AG04450 (cell line): ENCODE measurements around the gene SV2C. TPM values are rescaled to one million over a fixed set of nuclear protein-coding genes. Genes with fewer than 3 reads are reported as not detected.

Experiments
- CTCF ChIA-PET: fragments of 300-600, 350-600 bp; formaldehyde crosslinking; extraction: SDS; loops from one replicate; lab custom pipeline; 2022; ENCODE audit warnings: antibody characterized with exemption, inconsistent platforms; lab: Charles Lee
- POLR2A ChIA-PET: fragments of 350-600 bp; formaldehyde crosslinking; extraction: SDS; loops from one replicate; lab custom pipeline; 2021; ENCODE audit warnings: antibody characterized with exemption, inconsistent platforms; lab: Yijun Ruan, JAX
- DNase-seq: peaks from one replicate; pipeline ENCODE4 v3.0.0-alpha.2; 2011; ENCODE audit warnings: low read depth, low spot score
- H3K27ac ChIP-seq: one replicate; pipeline ENCODE4 v1.5.1; 2012; ENCODE audit warnings: low read depth, low read length, control low read depth
- H3K27me3 ChIP-seq: one replicate; pipeline ENCODE4 v1.6.0; 2012; ENCODE audit warnings: low read length; ENCODE audit not compliant: control insufficient read depth, insufficient read depth
- H3K4me3 ChIP-seq: 2 replicates; pipeline ENCODE4 v1.5.1; 2011; ENCODE audit warnings: mild to moderate bottlenecking, low read depth, low read length, control low read depth
- H3K9me3 ChIP-seq: 2 replicates; pipeline ENCODE4 v1.5.1; 2012; ENCODE audit warnings: low read length; ENCODE audit not compliant: control insufficient read depth, insufficient read depth
- CTCF ChIP-seq: IDR thresholded peaks from 2 replicates; pipeline ENCODE4 v1.5.1; 2011; ENCODE audit warnings: low read depth, low read length, control low read depth, inconsistent platforms
- polyA plus RNA-seq: library from polyadenylated mRNA; depleted of rRNA; stranded (reverse); fragments of >200 nt; gene quantifications from 2 replicates; pipeline ENCODE4 v1.2.3, GENCODE V29; 2011

The SV2C gene
- polyA plus RNA-seq, 1 experiment: not detected

- no peak for TF ChIP-seq CTCF
- Histone ChIP-seq H3K27ac (no peak overlapping the region), H3K9me3 (no peaks in the 10 kb centered on the region), H3K4me3 (no peak overlapping the region), H3K27me3 (no peaks in the 10 kb centered on the region)
- no peak for DNase-seq
- POLR2A ChIA-PET: no interaction called here
- CTCF ChIA-PET: interaction anchor here (0.6 to 2.2 kb wide), 32 partner anchors 8 to 1251 kb away, joined by 3 to 29 read pairs (median 5); partner anchors contain the start of gene ANKRD31
Measured at GRCh38 chr5:76175821-76176403, 92.7 kb downstream of the SV2C start.

- POLR2A ChIA-PET: no interaction called here
- H3K27ac ChIP-seq: no peak overlapping the region
- no peak for TF ChIP-seq CTCF
- H3K27me3 ChIP-seq: no peaks in the 10 kb centered on the region
- CTCF ChIA-PET: no interaction called here
- H3K4me3 ChIP-seq: no peak overlapping the region
- no peak for DNase-seq
- H3K9me3 ChIP-seq: no peaks in the 10 kb centered on the region
Measured at GRCh38 chr5:76177978-76178377, 94.8 kb downstream of the SV2C start.

GRCh38 chr5:76178913-76179312, 95.7 kb downstream of the SV2C start:
- POLR2A ChIA-PET: no interaction called here
- Histone ChIP-seq H3K27ac (no peak overlapping the region), H3K9me3 (no peaks in the 10 kb centered on the region), H3K27me3 (no peaks in the 10 kb centered on the region), H3K4me3 (no peak overlapping the region)
- CTCF ChIA-PET: no interaction called here
- DNase-seq: no peak
- no peak for TF ChIP-seq CTCF

GRCh38 chr5:76180814-76181805, 97.9 kb downstream of the SV2C start:
- no peak for TF ChIP-seq CTCF
- Histone ChIP-seq H3K9me3 (no peaks in the 10 kb centered on the region), H3K4me3 (no peak overlapping the region), H3K27me3 (no peaks in the 10 kb centered on the region), H3K27ac (no peak overlapping the region)
- no peak for DNase-seq
- POLR2A ChIA-PET: no interaction called here
- CTCF ChIA-PET: no interaction called here

GRCh38 chr5:76187386-76187785, 104.2 kb downstream of the SV2C start:
- Histone ChIP-seq H3K4me3 (no peak overlapping the region), H3K27ac (no peak overlapping the region), H3K27me3 (no peaks in the 10 kb centered on the region), H3K9me3 (no peaks in the 10 kb centered on the region)
- no peak for DNase-seq
- TF ChIP-seq CTCF: no peak
- ChIA-PET CTCF (interaction anchor here (1.8 kb wide), 1 partner anchor 12 kb away, joined by 6 read pairs; no protein-coding TSS in a partner anchor), POLR2A (no interaction called here)
